H1 (cell line): Measurements from ENCODE around the gene KRTAP10-2.
"Not testable (repeated sequence)": the region's sequence is repeated elsewhere in the genome, so short reads cannot be mapped to it uniquely, and the experiment has no call there.

ENCODE experiments used
- KDM4A ChIP-seq: IDR thresholded peaks from one replicate; pipeline ENCODE4 v1.7.1; 2012; ENCODE audit warnings: low read depth, mild to moderate bottlenecking, moderate library complexity, low read length, inconsistent platforms; ENCODE audit not compliant: severe bottlenecking
- NANOG ChIP-seq: IDR thresholded peaks from 2 replicates; pipeline ENCODE4 v1.6.1; 2011; ENCODE audit warnings: low read length, low read depth, mild to moderate bottlenecking, inconsistent platforms; ENCODE audit not compliant: insufficient read depth, poor library complexity, severe bottlenecking
- POLR2A ChIP-seq, 2 experiments: IDR thresholded peaks; 1 replicate in 1 of 2; 2 replicates in 1 of 2; pipeline ENCODE4 v1.6.1; 2011; ENCODE audit warnings: low read depth in 2 of 2, low read length in 2 of 2, mild to moderate bottlenecking in 2 of 2; ENCODE audit errors: control extremely low read depth in 1 of 2
- POLR2AphosphoS5 ChIP-seq: IDR thresholded peaks from 2 replicates; pipeline ENCODE4 v1.6.1; 2011; ENCODE audit warnings: low read depth, low read length
- RBBP5 ChIP-seq: IDR thresholded peaks from 2 replicates; pipeline ENCODE4 v1.7.1; 2012; ENCODE audit warnings: low read depth, mild to moderate bottlenecking, inconsistent platforms, low read length, moderate library complexity, borderline replicate concordance
- SAP30 ChIP-seq: fragments of 300-600 bp; sonication (generic); IDR thresholded peaks from 2 replicates; pipeline ENCODE4 v1.7.1; 2012; ENCODE audit warnings: low read length, moderate library complexity, mild to moderate bottlenecking, inconsistent platforms; ENCODE audit not compliant: insufficient read depth, insufficient replicate concordance
- TCF12 ChIP-seq: IDR thresholded peaks from 2 replicates; pipeline ENCODE4 v1.6.1; 2011; ENCODE audit warnings: low read depth, mild to moderate bottlenecking, low read length
- TEAD4 ChIP-seq: IDR thresholded peaks from 2 replicates; pipeline ENCODE4 v1.6.1; 2012; ENCODE audit warnings: low read depth, low read length, inconsistent platforms, mixed read lengths
- TF ChIP-seq, protein P1 (sequence below), 3 experiments: IDR thresholded peaks; 1 replicate in 2 of 3; 2 replicates in 1 of 3; pipeline versions ENCODE4 v1.5.1 to v1.6.1; 2011; ENCODE audit warnings: low read length in 3 of 3, mild to moderate bottlenecking in 3 of 3, inconsistent platforms in 2 of 3, low read depth in 1 of 3, moderate library complexity in 1 of 3; ENCODE audit not compliant: insufficient read depth in 1 of 3; ENCODE audit errors: control extremely low read depth in 1 of 3

- not testable (repeated sequence) for TF ChIP-seq RBBP5; POLR2AphosphoS5; SAP30; TEAD4; POLR2A (IDR thresholded peaks at IDR 0.05; ENCODE audit: control extremely low read depth in 1 of 2, low read depth in 2 of 2, low read length in 2 of 2); KDM4A; NANOG; TCF12
- TF ChIP-seq, protein P1, sequence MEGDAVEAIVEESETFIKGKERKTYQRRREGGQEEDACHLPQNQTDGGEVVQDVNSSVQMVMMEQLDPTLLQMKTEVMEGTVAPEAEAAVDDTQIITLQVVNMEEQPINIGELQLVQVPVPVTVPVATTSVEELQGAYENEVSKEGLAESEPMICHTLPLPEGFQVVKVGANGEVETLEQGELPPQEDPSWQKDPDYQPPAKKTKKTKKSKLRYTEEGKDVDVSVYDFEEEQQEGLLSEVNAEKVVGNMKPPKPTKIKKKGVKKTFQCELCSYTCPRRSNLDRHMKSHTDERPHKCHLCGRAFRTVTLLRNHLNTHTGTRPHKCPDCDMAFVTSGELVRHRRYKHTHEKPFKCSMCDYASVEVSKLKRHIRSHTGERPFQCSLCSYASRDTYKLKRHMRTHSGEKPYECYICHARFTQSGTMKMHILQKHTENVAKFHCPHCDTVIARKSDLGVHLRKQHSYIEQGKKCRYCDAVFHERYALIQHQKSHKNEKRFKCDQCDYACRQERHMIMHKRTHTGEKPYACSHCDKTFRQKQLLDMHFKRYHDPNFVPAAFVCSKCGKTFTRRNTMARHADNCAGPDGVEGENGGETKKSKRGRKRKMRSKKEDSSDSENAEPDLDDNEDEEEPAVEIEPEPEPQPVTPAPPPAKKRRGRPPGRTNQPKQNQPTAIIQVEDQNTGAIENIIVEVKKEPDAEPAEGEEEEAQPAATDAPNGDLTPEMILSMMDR (IDR thresholded peaks at IDR 0.05; ENCODE audit: control extremely low read depth in 1 of 3, insufficient read depth in 1 of 3, low read depth in 1 of 3, low read length in 3 of 3): not testable (repeated sequence)
Measured at GRCh38 chr21:44600118-44600978, 49.0 kb upstream of the KRTAP10-2 start, which contains the start of gene KRTAP10-7.
